WTC11 (cell line): ENCODE measurements around the gene C8B. TPM values are rescaled to one million over a fixed set of nuclear protein-coding genes. Genes with fewer than 3 reads are reported as not detected.

Experiments
- ATAC-seq: fragments of 200-7000 bp; cut with Tn5 transposase; 2 replicates; pipeline ENCODE4 v1.10.0; 2021; ENCODE audit warnings: mild to moderate bottlenecking, moderate library complexity
- CTCF ChIA-PET: fragments of 300-600 bp; sonication (Branson Sonifier 250); formaldehyde crosslinking; loops from one replicate; lab custom pipeline; 2021; ENCODE audit warnings: antibody characterized with exemption; lab: Charles Lee
- POLR2A ChIA-PET: fragments of 350-600 bp; sonication (Branson Sonifier 250); formaldehyde crosslinking; loops from one replicate; lab custom pipeline; 2021; ENCODE audit warnings: antibody characterized with exemption; lab: Charles Lee
- DNase-seq: peaks from one replicate; pipeline ENCODE4 v3.0.0; 2021; ENCODE audit warnings: low spot score
- H3K27ac Mint-ChIP-seq: 2 replicates; pipeline ENCODE4 v1.8.0; 2021; ENCODE audit warnings: mixed read lengths
- H3K27me3 Mint-ChIP-seq: 2 replicates; pipeline ENCODE4 v1.8.0; 2021; ENCODE audit warnings: low read depth, mild to moderate bottlenecking, moderate library complexity, mixed read lengths
- H3K36me3 Mint-ChIP-seq: 2 replicates; pipeline ENCODE4 v1.8.0; 2021; ENCODE audit warnings: mixed read lengths
- H3K4me1 Mint-ChIP-seq: 2 replicates; pipeline ENCODE4 v1.8.0; 2022; ENCODE audit warnings: mixed read lengths
- H3K4me3 Mint-ChIP-seq: 2 replicates; pipeline ENCODE4 v1.8.0; 2021; ENCODE audit warnings: mild to moderate bottlenecking, moderate library complexity, mixed read lengths
- H3K9me3 Mint-ChIP-seq: 2 replicates; pipeline ENCODE4 v1.8.0; 2021; ENCODE audit warnings: mixed read lengths
- ATF6 ChIP-seq: sonication (generic); formaldehyde crosslinking; IDR thresholded peaks from 2 replicates; pipeline ENCODE4 v1.8.1; 2023; ENCODE audit warnings: mild to moderate bottlenecking, missing genetic modification reagents
- E2F5 ChIP-seq: sonication (generic); formaldehyde crosslinking; IDR thresholded peaks from 2 replicates; pipeline ENCODE4 v1.8.1; 2022; ENCODE audit warnings: mild to moderate bottlenecking, moderate library complexity, missing genetic modification reagents
- ELF4 ChIP-seq: sonication (generic); formaldehyde crosslinking; IDR thresholded peaks from 2 replicates; pipeline ENCODE4 v1.8.1; 2022; ENCODE audit warnings: low read depth, mild to moderate bottlenecking, moderate library complexity, missing genetic modification reagents
- EMX1 ChIP-seq: fragments of 250-450 bp; sonication (Bioruptor Pico); IDR thresholded peaks from 2 replicates; pipeline ENCODE4 v1.8.0; 2021; ENCODE audit warnings: mild to moderate bottlenecking
- ETV6 ChIP-seq: sonication (generic); formaldehyde crosslinking; IDR thresholded peaks from 2 replicates; pipeline ENCODE4 v1.8.1; 2022; ENCODE audit warnings: mild to moderate bottlenecking, missing genetic modification reagents
- FOXJ3 ChIP-seq: sonication (generic); formaldehyde crosslinking; IDR thresholded peaks from 2 replicates; pipeline ENCODE4 v1.9.0; 2021; ENCODE audit warnings: missing genetic modification reagents, mild to moderate bottlenecking, borderline replicate concordance
- FOXP1 ChIP-seq: sonication (generic); formaldehyde crosslinking; IDR thresholded peaks from 2 replicates; pipeline ENCODE4 v1.8.0; 2022; ENCODE audit warnings: missing genetic modification reagents, mild to moderate bottlenecking, moderate library complexity, borderline replicate concordance
- HMGA2 ChIP-seq: fragments of 250-450 bp; sonication (Bioruptor Pico); IDR thresholded peaks from 2 replicates; pipeline ENCODE4 v1.4.0; 2021; ENCODE audit warnings: mild to moderate bottlenecking, moderate library complexity
- IRF2 ChIP-seq: sonication (generic); formaldehyde crosslinking; IDR thresholded peaks from 2 replicates; pipeline ENCODE4 v1.8.0; 2022; ENCODE audit warnings: low read depth, missing genetic modification reagents, borderline replicate concordance
- JUN ChIP-seq: sonication (generic); formaldehyde crosslinking; IDR thresholded peaks from 2 replicates; pipeline ENCODE4 v1.8.0; 2023; ENCODE audit warnings: mild to moderate bottlenecking, missing genetic modification reagents
- MXD4 ChIP-seq: fragments of 250-450 bp; sonication (Bioruptor Pico); IDR thresholded peaks from 2 replicates; pipeline ENCODE4 v1.8.0; 2021; ENCODE audit warnings: mild to moderate bottlenecking, moderate library complexity, borderline replicate concordance
- SOX15 ChIP-seq: fragments of 250-450 bp; sonication (Bioruptor Pico); IDR thresholded peaks from 2 replicates; pipeline ENCODE4 v1.9.0; 2021; ENCODE audit warnings: mild to moderate bottlenecking
- SP1 ChIP-seq: sonication (generic); formaldehyde crosslinking; conservative IDR thresholded peaks from 2 replicates; pipeline ENCODE4 v1.8.1; 2022; ENCODE audit warnings: missing genetic modification reagents
- ZNF532 ChIP-seq: fragments of 250-450 bp; sonication (Bioruptor Pico); IDR thresholded peaks from 2 replicates; pipeline ENCODE4 v1.9.0; 2021; ENCODE audit warnings: mild to moderate bottlenecking, borderline replicate concordance
- total RNA-seq: library from RNA; stranded (reverse); gene quantifications from 3 replicates; pipeline ENCODE4 v1.2.3, GENCODE V29; 2021
- TF ChIP-seq, protein P1 (sequence below): sonication (generic); formaldehyde crosslinking; conservative IDR thresholded peaks from 2 replicates; pipeline ENCODE4 v1.8.1; 2023; ENCODE audit warnings: mild to moderate bottlenecking, low read depth, missing genetic modification reagents, moderate library complexity
- TF ChIP-seq, protein P2 (sequence below): sonication (generic); formaldehyde crosslinking; IDR thresholded peaks from 2 replicates; pipeline ENCODE4 v1.8.1; 2022; ENCODE audit warnings: low read depth, missing genetic modification reagents, borderline replicate concordance
- TF ChIP-seq, protein P3 (sequence below): sonication (generic); formaldehyde crosslinking; IDR thresholded peaks from 2 replicates; pipeline ENCODE4 v1.8.0; 2023; ENCODE audit warnings: missing genetic modification reagents
- TF ChIP-seq, protein P4 (sequence below): sonication (generic); formaldehyde crosslinking; conservative IDR thresholded peaks from 2 replicates; pipeline ENCODE4 v1.8.1; 2022; ENCODE audit warnings: mild to moderate bottlenecking, missing genetic modification reagents

Gene C8B
- total RNA-seq, 1 experiment from 2014 or later, result 0.46 TPM

GRCh38 chr1:57015071-57015470, 49.3 kb upstream of the C8B start:
- TF ChIP-seq ZNF532 (no peak), EMX1 (CRISPR knock-in tag) (no peak)
- H3K27me3 Mint-ChIP-seq, result no peaks in the 10 kb centered on the region
- no peaks in the 10 kb centered on the region for H3K36me3 Mint-ChIP-seq
- H3K4me1 Mint-ChIP-seq, result no peaks in the 10 kb centered on the region
- DNase-seq (no peak), ATAC-seq (no peak)
- no peak overlapping the region for H3K4me3 Mint-ChIP-seq
- H3K27ac Mint-ChIP-seq, result no peak overlapping the region
- no peaks in the 10 kb centered on the region for H3K9me3 Mint-ChIP-seq
- POLR2A ChIA-PET, result no interaction called here
- CTCF ChIA-PET, result no interaction called here

DNA sequence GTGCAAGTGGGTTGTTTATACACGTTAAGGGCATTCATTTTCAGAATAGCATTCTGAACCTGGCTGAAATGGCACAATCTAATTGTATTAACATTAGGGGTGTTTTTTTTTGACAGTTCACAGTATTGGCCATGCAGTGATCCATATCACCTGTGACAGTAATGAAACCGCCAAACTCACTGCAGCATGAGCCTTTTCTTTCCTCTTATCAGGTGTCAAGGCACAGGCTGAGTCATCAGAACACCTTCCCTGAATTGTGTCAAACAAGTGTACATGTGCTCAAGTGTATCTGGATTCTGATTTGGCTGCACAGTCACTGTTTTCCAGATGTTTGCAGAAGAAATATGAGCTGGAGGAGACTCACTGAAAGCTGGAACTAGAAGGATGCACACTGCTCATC, 47.7 kb upstream of the C8B start:
- Mint-ChIP-seq H3K27me3 (no peaks in the 10 kb centered on the region), H3K9me3 (no peaks in the 10 kb centered on the region)
- CTCF ChIA-PET, result no interaction called here
- TF ChIP-seq, protein P1, sequence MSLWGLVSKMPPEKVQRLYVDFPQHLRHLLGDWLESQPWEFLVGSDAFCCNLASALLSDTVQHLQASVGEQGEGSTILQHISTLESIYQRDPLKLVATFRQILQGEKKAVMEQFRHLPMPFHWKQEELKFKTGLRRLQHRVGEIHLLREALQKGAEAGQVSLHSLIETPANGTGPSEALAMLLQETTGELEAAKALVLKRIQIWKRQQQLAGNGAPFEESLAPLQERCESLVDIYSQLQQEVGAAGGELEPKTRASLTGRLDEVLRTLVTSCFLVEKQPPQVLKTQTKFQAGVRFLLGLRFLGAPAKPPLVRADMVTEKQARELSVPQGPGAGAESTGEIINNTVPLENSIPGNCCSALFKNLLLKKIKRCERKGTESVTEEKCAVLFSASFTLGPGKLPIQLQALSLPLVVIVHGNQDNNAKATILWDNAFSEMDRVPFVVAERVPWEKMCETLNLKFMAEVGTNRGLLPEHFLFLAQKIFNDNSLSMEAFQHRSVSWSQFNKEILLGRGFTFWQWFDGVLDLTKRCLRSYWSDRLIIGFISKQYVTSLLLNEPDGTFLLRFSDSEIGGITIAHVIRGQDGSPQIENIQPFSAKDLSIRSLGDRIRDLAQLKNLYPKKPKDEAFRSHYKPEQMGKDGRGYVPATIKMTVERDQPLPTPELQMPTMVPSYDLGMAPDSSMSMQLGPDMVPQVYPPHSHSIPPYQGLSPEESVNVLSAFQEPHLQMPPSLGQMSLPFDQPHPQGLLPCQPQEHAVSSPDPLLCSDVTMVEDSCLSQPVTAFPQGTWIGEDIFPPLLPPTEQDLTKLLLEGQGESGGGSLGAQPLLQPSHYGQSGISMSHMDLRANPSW (CRISPR knock-in tag), result no peak
- no peak for TF ChIP-seq ELF4 (CRISPR knock-in tag)
- no peak for TF ChIP-seq ETV6 (CRISPR knock-in tag)
- no peak for TF ChIP-seq IRF2
- no peak for TF ChIP-seq E2F5 (CRISPR knock-in tag)
- TF ChIP-seq, protein P2, sequence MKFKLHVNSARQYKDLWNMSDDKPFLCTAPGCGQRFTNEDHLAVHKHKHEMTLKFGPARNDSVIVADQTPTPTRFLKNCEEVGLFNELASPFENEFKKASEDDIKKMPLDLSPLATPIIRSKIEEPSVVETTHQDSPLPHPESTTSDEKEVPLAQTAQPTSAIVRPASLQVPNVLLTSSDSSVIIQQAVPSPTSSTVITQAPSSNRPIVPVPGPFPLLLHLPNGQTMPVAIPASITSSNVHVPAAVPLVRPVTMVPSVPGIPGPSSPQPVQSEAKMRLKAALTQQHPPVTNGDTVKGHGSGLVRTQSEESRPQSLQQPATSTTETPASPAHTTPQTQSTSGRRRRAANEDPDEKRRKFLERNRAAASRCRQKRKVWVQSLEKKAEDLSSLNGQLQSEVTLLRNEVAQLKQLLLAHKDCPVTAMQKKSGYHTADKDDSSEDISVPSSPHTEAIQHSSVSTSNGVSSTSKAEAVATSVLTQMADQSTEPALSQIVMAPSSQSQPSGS, result no peak
- TF ChIP-seq SP1 (CRISPR knock-in tag), result no peak
- TF ChIP-seq ZNF532, result no peak
- TF ChIP-seq, protein P3, sequence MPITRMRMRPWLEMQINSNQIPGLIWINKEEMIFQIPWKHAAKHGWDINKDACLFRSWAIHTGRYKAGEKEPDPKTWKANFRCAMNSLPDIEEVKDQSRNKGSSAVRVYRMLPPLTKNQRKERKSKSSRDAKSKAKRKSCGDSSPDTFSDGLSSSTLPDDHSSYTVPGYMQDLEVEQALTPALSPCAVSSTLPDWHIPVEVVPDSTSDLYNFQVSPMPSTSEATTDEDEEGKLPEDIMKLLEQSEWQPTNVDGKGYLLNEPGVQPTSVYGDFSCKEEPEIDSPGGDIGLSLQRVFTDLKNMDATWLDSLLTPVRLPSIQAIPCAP (CRISPR knock-in tag), result no peak
- no peak for TF ChIP-seq HMGA2 (CRISPR knock-in tag)
- no peak for TF ChIP-seq JUN (CRISPR knock-in tag)
- no peak for TF ChIP-seq SOX15 (CRISPR knock-in tag)
- TF ChIP-seq FOXP1 (CRISPR knock-in tag), result no peak
- TF ChIP-seq, protein P4, sequence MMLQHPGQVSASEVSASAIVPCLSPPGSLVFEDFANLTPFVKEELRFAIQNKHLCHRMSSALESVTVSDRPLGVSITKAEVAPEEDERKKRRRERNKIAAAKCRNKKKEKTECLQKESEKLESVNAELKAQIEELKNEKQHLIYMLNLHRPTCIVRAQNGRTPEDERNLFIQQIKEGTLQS (CRISPR knock-in tag), result no peak
- TF ChIP-seq ATF6 (CRISPR knock-in tag), result no peak
- TF ChIP-seq MXD4, result no peak
- TF ChIP-seq FOXJ3 (CRISPR knock-in tag), result no peak
- TF ChIP-seq, all 79 proteins: peak for 0
- DNase-seq, result no peak
- ATAC-seq, result no peak
- H3K4me1 Mint-ChIP-seq, result no peaks in the 10 kb centered on the region
- no peaks in the 10 kb centered on the region for H3K36me3 Mint-ChIP-seq
- no peak overlapping the region for H3K4me3 Mint-ChIP-seq
- POLR2A ChIA-PET, result no interaction called here
- H3K27ac Mint-ChIP-seq, result no peak overlapping the region
